AG04450 (cell line): Measurements from ENCODE around the gene GPM6B. TPM values are rescaled to one million over a fixed set of nuclear protein-coding genes. Genes with fewer than 3 reads are reported as not detected.
"Not testable (repeated sequence)": the region's sequence is repeated elsewhere in the genome, so short reads cannot be mapped to it uniquely, and the experiment has no call there.

Experiments used
- CTCF ChIA-PET: fragments of 300-600, 350-600 bp; formaldehyde crosslinking; extraction: SDS; loops from one replicate; lab custom pipeline; 2022; ENCODE audit warnings: antibody characterized with exemption, inconsistent platforms; lab: Charles Lee
- POLR2A ChIA-PET: fragments of 350-600 bp; formaldehyde crosslinking; extraction: SDS; loops from one replicate; lab custom pipeline; 2021; ENCODE audit warnings: antibody characterized with exemption, inconsistent platforms; lab: Yijun Ruan, JAX
- DNase-seq: peaks from one replicate; pipeline ENCODE4 v3.0.0-alpha.2; 2011; ENCODE audit warnings: low read depth, low spot score
- H3K27ac ChIP-seq: one replicate; pipeline ENCODE4 v1.5.1; 2012; ENCODE audit warnings: low read depth, low read length, control low read depth
- H3K27me3 ChIP-seq: one replicate; pipeline ENCODE4 v1.6.0; 2012; ENCODE audit warnings: low read length; ENCODE audit not compliant: control insufficient read depth, insufficient read depth
- H3K4me3 ChIP-seq: 2 replicates; pipeline ENCODE4 v1.5.1; 2011; ENCODE audit warnings: mild to moderate bottlenecking, low read depth, low read length, control low read depth
- H3K9me3 ChIP-seq: 2 replicates; pipeline ENCODE4 v1.5.1; 2012; ENCODE audit warnings: low read length; ENCODE audit not compliant: control insufficient read depth, insufficient read depth
- CTCF ChIP-seq: IDR thresholded peaks from 2 replicates; pipeline ENCODE4 v1.5.1; 2011; ENCODE audit warnings: low read depth, low read length, control low read depth, inconsistent platforms
- polyA plus RNA-seq: library from polyadenylated mRNA; depleted of rRNA; stranded (reverse); fragments of >200 nt; gene quantifications from 2 replicates; pipeline ENCODE4 v1.2.3, GENCODE V29; 2011

Gene GPM6B
- polyA plus RNA-seq, 1 experiment = 0.67 TPM

- Histone ChIP-seq H3K27ac (no peak overlapping the region), H3K27me3 (no peaks in the 10 kb centered on the region), H3K9me3 (no peaks in the 10 kb centered on the region), H3K4me3 (no peak overlapping the region)
- CTCF ChIA-PET = interaction anchor here (1.5 kb wide), 1 partner anchor 235 kb away, joined by 6 read pairs; no protein-coding TSS in a partner anchor
- no peak for DNase-seq
- POLR2A ChIA-PET = no interaction called here
- no peak for TF ChIP-seq CTCF
Observed at GRCh38 chrX:13741695-13742094, 75.2 kb downstream of the GPM6B start.

- H3K4me3 ChIP-seq = peak within 1 kb of the TSS; percentile 78
- POLR2A ChIA-PET = interaction anchor here (0.7 to 1.8 kb wide), 9 partner anchors 9 to 760 kb away, joined by 3 to 14 read pairs (median 4); partner anchors contain the start of genes GEMIN8, RAB9A and TMSB4X
- CTCF ChIA-PET = interaction anchor here (0.7 to 2.6 kb wide), 4 partner anchors 12 to 228 kb away, joined by 3 to 15 read pairs (median 4); no protein-coding TSS in a partner anchor
- no peaks in the 10 kb centered on the region for H3K27me3 ChIP-seq
- H3K9me3 ChIP-seq = no peaks in the 10 kb centered on the region; the same call in 1 of the 2 replicates
- DNase-seq = peak; percentile 87
- TF ChIP-seq CTCF = no peak
- peak within 1 kb of the TSS; percentile 81 for H3K27ac ChIP-seq
Observed at GRCh38 chrX:13734278-13735172, 82.4 kb downstream of the GPM6B start, which contains the start of the genes OFD1 and TRAPPC2. Gene OFD1, plus strand, starts transcription at chrX:13734748. Its CDS starts 324 bp downstream, at chrX:13735072. Gene TRAPPC2, minus strand, starts transcription at chrX:13734620. Its CDS starts 14,657 bp downstream, at chrX:13719963.

GRCh38 chrX:13733506-13733905 lies 83.4 kb downstream of the GPM6B start:
- ChIA-PET CTCF (no interaction called here), POLR2A (interaction anchor here (1.8 kb wide), 1 partner anchor 296 kb away, joined by 5 read pairs; the partner anchor contains the start of gene GEMIN8)

GRCh38 chrX:13732246-13733067 lies 84.4 kb downstream of the GPM6B start:
- ChIA-PET POLR2A (no interaction called here), CTCF (no interaction called here)
- no peak overlapping the region for H3K4me3 ChIP-seq
- no peak overlapping the region for H3K27ac ChIP-seq
- no peak for DNase-seq
- TF ChIP-seq CTCF = no peak
- no peaks in the 10 kb centered on the region; the same call in 1 of the 2 replicates for H3K9me3 ChIP-seq
- no peaks in the 10 kb centered on the region for H3K27me3 ChIP-seq

More at GRCh38 chrX:13733506-13733905, 83.4 kb downstream of the GPM6B start:
- no peak for DNase-seq
- Histone ChIP-seq H3K27ac (no peak overlapping the region), H3K27me3 (no peaks in the 10 kb centered on the region), H3K9me3 (no peaks in the 10 kb centered on the region; the same call in 1 of the 2 replicates), H3K4me3 (peak overlapping the region; percentile 78)
- TF ChIP-seq CTCF = no peak

GRCh38 chrX:13730523-13730922 lies 86.4 kb downstream of the GPM6B start:
- POLR2A ChIA-PET, DNase-seq, H3K27me3 ChIP-seq, CTCF ChIA-PET, H3K9me3 ChIP-seq, H3K4me3 ChIP-seq, H3K27ac ChIP-seq: not testable (repeated sequence)

GRCh38 chrX:13726583-13726982 lies 90.3 kb downstream of the GPM6B start:
- DNase-seq, POLR2A ChIA-PET, H3K27ac ChIP-seq, H3K9me3 ChIP-seq, H3K4me3 ChIP-seq, CTCF ChIA-PET, H3K27me3 ChIP-seq: not testable (repeated sequence)

DNA sequence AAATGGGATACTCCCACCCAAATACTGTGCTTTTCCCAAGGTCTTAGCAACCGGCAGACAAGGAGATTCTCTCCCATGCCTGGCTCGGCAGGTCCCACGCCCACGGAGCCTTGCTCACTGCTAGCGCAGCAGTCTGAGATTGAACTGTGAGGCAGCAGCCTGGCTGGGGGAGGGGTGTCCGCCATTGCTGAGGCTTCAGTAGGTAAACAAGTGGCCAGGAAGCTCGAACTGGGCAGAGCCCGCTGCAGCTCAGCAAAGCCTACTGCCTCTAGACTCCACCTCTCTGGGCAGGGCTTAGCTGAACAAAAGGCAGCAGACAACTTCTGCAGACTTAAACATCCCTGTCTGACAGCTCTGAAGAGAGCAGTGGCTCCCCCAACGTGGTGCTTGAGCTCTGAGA lies 92.0 kb downstream of the GPM6B start:
- DNase-seq, H3K9me3 ChIP-seq, H3K27me3 ChIP-seq, H3K27ac ChIP-seq, H3K4me3 ChIP-seq, CTCF ChIA-PET: not testable (repeated sequence)
- POLR2A ChIA-PET = interaction anchor here (1.0 kb wide), 1 partner anchor 9 kb away, joined by 3 read pairs; the partner anchor contains the start of genes OFD1 and TRAPPC2
